ENCODE results near the gene SOBP.

Gene SOBP

GRCh38 chr6:107604549-107604948 is 114.6 kb downstream of the SOBP start:
- H3K36me3 ChIP-seq: peaks cover 3% of the 10 kb centered on the region; the same call in 1 of the 2 replicates
- no peak overlapping the region for H3K4me3 ChIP-seq (ENCODE audit: low read depth, low read length)
- no peak for DNase-seq
- H3K27me3 ChIP-seq: no peaks in the 10 kb centered on the region
- peaks cover 14% of the 10 kb centered on the region for H3K4me1 ChIP-seq
- no peak for TF ChIP-seq CTCF (IDR thresholded peaks at IDR 0.05; ENCODE audit: low read depth, low read length)
- H3K9me3 ChIP-seq: no peaks in the 10 kb centered on the region

DNA sequence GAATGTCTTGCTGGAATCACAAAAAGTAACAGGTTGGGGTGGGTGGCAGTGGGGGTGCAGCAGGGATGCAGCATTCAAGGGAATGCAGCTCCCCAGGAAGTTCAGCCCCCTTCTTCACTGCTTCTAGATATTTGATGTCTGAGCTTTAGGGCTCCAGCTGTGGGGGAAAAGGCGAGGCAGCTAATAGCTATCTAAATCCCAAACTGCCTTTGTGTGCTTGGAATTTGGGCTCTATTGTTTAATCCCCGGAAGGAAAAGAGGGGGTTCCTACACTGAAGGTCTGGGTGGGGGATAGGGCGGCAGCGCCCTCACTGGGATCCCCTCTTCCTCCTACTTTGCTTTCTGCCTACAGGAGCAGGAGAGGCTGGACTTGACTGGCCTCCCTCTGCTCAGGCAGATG is 116.5 kb downstream of the SOBP start:
- no peak for DNase-seq
- no peak for TF ChIP-seq CTCF (IDR thresholded peaks at IDR 0.05; ENCODE audit: low read depth, low read length)

DNA sequence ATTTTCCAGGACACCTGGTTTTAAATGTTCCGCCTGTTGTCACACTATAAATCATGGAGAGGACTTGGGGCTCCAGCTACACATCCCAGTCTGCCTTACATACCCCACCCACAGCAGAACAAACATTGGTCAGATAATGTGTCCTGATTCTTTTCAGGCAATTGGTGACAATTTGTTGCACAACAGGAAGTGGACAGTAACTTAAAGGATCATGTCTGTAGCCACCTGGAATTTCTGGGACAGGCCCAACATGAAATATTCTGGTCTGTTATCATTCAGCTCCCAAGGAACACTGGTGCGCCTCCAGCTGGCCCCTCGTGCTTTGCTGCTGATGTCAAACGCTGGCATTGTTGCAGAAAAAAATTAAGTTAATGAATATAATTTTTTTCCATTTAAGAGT is 117.2 kb downstream of the SOBP start:
- no peak for DNase-seq
- peaks cover 14% of the 10 kb centered on the region for H3K4me1 ChIP-seq
- H3K36me3 ChIP-seq: peaks cover 3% of the 10 kb centered on the region; the same call in 1 of the 2 replicates
- no peaks in the 10 kb centered on the region for H3K27me3 ChIP-seq
- peak; percentile 9; the same call in 1 of the 2 replicates for TF ChIP-seq CTCF (IDR thresholded peaks at IDR 0.05; ENCODE audit: low read depth, low read length)
- no peaks in the 10 kb centered on the region for H3K9me3 ChIP-seq
- H3K4me3 ChIP-seq (ENCODE audit: low read depth, low read length): no peak overlapping the region

More for the DNA sequence above, 116.5 kb downstream of the SOBP start:
- no peak overlapping the region for H3K4me3 ChIP-seq (ENCODE audit: low read depth, low read length)
- peaks cover 14% of the 10 kb centered on the region for H3K4me1 ChIP-seq
- H3K27me3 ChIP-seq: no peaks in the 10 kb centered on the region
- H3K9me3 ChIP-seq: no peaks in the 10 kb centered on the region
- peaks cover 3% of the 10 kb centered on the region; the same call in 1 of the 2 replicates for H3K36me3 ChIP-seq

- no peak for DNase-seq
- Histone ChIP-seq H3K4me1 (peaks cover 8% of the 10 kb centered on the region), H3K4me3 (ENCODE audit: low read depth, low read length) (no peak overlapping the region), H3K27me3 (no peaks in the 10 kb centered on the region), H3K9me3 (no peaks in the 10 kb centered on the region), H3K36me3 (peaks cover 3% of the 10 kb centered on the region; the same call in 1 of the 2 replicates)
- TF ChIP-seq CTCF (IDR thresholded peaks at IDR 0.05; ENCODE audit: low read depth, low read length): no peak
These were observed 121.3 kb downstream of the SOBP start for GRCh38 chr6:107611094-107611810.

DNA sequence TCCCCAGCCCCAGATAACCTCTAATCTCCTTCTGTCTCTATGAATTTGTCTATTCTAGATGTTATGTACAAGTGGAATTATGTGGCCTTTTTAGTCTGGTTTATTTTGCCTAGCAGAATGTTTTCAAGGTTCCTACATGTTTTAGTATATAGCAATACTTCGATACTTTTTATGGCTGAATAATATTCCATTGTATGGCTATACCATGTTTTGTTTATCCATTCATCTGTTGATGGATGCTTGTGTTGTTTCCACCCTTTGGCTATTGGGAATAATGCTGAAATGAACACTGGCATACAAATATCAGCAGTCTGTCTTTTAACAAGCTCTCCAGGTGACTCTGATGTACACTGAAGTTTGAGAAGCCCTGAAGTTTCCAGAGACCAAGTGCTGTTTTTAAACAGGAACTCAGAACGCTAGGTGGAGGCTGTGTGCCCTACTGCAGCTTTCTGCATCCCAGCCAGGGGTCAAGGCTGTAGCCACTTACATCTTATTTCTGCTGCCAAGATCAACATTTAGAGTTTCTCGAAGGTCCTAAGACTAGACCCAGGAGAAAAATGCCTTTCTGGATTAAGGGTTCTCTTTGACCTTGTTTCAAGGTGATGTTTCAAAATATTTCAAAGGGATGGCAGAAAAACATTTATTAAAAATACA is 123.0 kb downstream of the SOBP start:
- no peaks in the 10 kb centered on the region for H3K9me3 ChIP-seq
- H3K27me3 ChIP-seq: no peaks in the 10 kb centered on the region
- H3K36me3 ChIP-seq: no peaks in the 10 kb centered on the region
- no peak for TF ChIP-seq CTCF (IDR thresholded peaks at IDR 0.05; ENCODE audit: low read depth, low read length)
- no peak overlapping the region for H3K4me3 ChIP-seq (ENCODE audit: low read depth, low read length)
- H3K4me1 ChIP-seq: peaks cover 11% of the 10 kb centered on the region; the same call in 1 of the 2 replicates
- no peak for DNase-seq
